Tibial nerve (tissue), 4 donors: Measurements from ENCODE around the gene SERINC5. TPM values are rescaled to one million over a fixed set of nuclear protein-coding genes. Genes with fewer than 3 reads are reported as not detected.
A peak's percentile ranks its signal among the peaks of the same experiment; 100 is the strongest.

Experiments used
- DNase-seq, 2 donors: peaks; one replicate each; pipeline ENCODE4 v3.0.0-alpha.2; 2019; ENCODE audit warnings: low spot score in 2 of 2
- H3K27ac ChIP-seq, 4 donors: fragments of 200-600 bp; sonication (generic) in 3 of 4; one replicate each; pipeline ENCODE4 v1.5.1; 2017 to 2019; ENCODE audit warnings: mild to moderate bottlenecking in 1 of 4
- H3K27me3 ChIP-seq, 2 donors: fragments of 200-600 bp; sonication (generic) in 1 of 2; one replicate each; pipeline versions ENCODE4 v1.5.1 to v1.6.0; 2017 to 2019
- H3K36me3 ChIP-seq, 3 donors: fragments of 200-600 bp; sonication (generic); one replicate each; pipeline ENCODE4 v1.5.1; 2018 to 2019
- H3K4me1 ChIP-seq, 4 donors: fragments of 200-600 bp; sonication (generic) in 3 of 4; one replicate each; pipeline ENCODE4 v1.5.1; 2017 to 2019
- H3K4me3 ChIP-seq, 4 donors: fragments of 200-600 bp; sonication (generic) in 3 of 4; one replicate each; pipeline ENCODE4 v1.5.1; 2017 to 2019; ENCODE audit warnings: mild to moderate bottlenecking in 1 of 4, moderate library complexity in 1 of 4
- H3K9me3 ChIP-seq, 4 donors: fragments of 200-600 bp; sonication (generic) in 3 of 4; one replicate each; pipeline ENCODE4 v1.5.1; 2017 to 2019
- CTCF ChIP-seq, 5 experiments: fragments of 200-600 bp in 3 of 5; fragments of 450-650 bp in 2 of 5; sonication (generic) in 3 of 5; IDR thresholded peaks; one replicate each; pipeline ENCODE4 v1.5.1; 2016 to 2019; ENCODE audit warnings: antibody characterized with exemption in 5 of 5, mild to moderate bottlenecking in 3 of 5, moderate library complexity in 2 of 5
- EP300 ChIP-seq, 2 donors: sonication (generic); formaldehyde crosslinking; IDR thresholded peaks; one replicate each; pipeline ENCODE4 v1.6.1; 2017; ENCODE audit warnings: antibody characterized with exemption in 2 of 2, mild to moderate bottlenecking in 1 of 2
- POLR2A ChIP-seq, 2 donors: fragments of 450-650 bp; IDR thresholded peaks; one replicate each; pipeline ENCODE4 v1.6.1; 2017; ENCODE audit warnings: antibody characterized with exemption in 2 of 2, mild to moderate bottlenecking in 2 of 2, moderate library complexity in 2 of 2
- WGBS, 2 donors: methylation state at CpG; one replicate each; pipeline ENCODE4 v1.1.5; 2018; 5-methylcytosine and 5-hydroxymethylcytosine counted together
- total RNA-seq, 4 donors: library from RNA; depleted of rRNA; stranded (reverse); fragments of >200 nt; gene quantifications; one replicate each; pipeline ENCODE4 v1.1.0, GENCODE V29; 2016

SERINC5 gene
- total RNA-seq, 4 donors from 2014 or later, result 29.1 to 35.8 (median 32.3) TPM

GRCh38 chr5:80248378-80248777 is 7.5 kb downstream of the SERINC5 start:
- Histone ChIP-seq H3K27me3 (no peaks in the 10 kb centered on the region), H3K27ac (peak overlapping the region in 1 of 4 donors; percentile 73), H3K9me3 (no peaks in the 10 kb centered on the region), H3K4me3 (no peak overlapping the region), H3K36me3 (no peaks in the 10 kb centered on the region), H3K4me1 (peaks cover 0 to 74% (median 30%) of the 10 kb centered on the region in 4 donors)
- 85 to 89% methylated on average over 2 of the region's 2 CpGs for WGBS, 2 donors
- no peak for DNase-seq
- no peak for TF ChIP-seq POLR2A (IDR thresholded peaks at IDR 0.05)
- no peak for TF ChIP-seq CTCF (IDR thresholded peaks at IDR 0.05)
- TF ChIP-seq EP300 (IDR thresholded peaks at IDR 0.05), result no peak

- Histone ChIP-seq H3K36me3 (peaks cover 0 to 7% (median 0%) of the 10 kb centered on the region in 3 donors), H3K27me3 (no peaks in the 10 kb centered on the region), H3K4me3 (peak overlapping the region in 1 of 4 donors; percentile 13), H3K27ac (peak overlapping the region in 3 of 4 donors; percentile 54 to 73 (median 60)), H3K9me3 (peaks cover 0 to 5% (median 0%) of the 10 kb centered on the region in 4 donors), H3K4me1 (peaks cover 0 to 62% (median 23%) of the 10 kb centered on the region in 4 donors)
- TF ChIP-seq POLR2A (IDR thresholded peaks at IDR 0.05) (no peak), EP300 (IDR thresholded peaks at IDR 0.05) (peak in 1 of 2 donors; percentile 39), CTCF (IDR thresholded peaks at IDR 0.05) (no peak)
- WGBS, 2 donors, result 19 to 25% methylated on average over 6 of the region's 6 CpGs
- peak in 1 of 2 donors; percentile 42 for DNase-seq
Measured at GRCh38 chr5:80246995-80247729, 8.7 kb downstream of the SERINC5 start.

GRCh38 chr5:80246001-80246758 is 9.7 kb downstream of the SERINC5 start:
- H3K4me3 ChIP-seq, result no peak overlapping the region

GRCh38 chr5:80243567-80243966 is 12.3 kb downstream of the SERINC5 start:
- no peaks in the 10 kb centered on the region for H3K27me3 ChIP-seq
- TF ChIP-seq POLR2A (IDR thresholded peaks at IDR 0.05) (no peak), CTCF (IDR thresholded peaks at IDR 0.05) (no peak), EP300 (IDR thresholded peaks at IDR 0.05) (no peak)
- 86 to 91% methylated on average over 1 of the region's 1 CpG for WGBS, 2 donors
- H3K27ac ChIP-seq, result peak overlapping the region in 1 of 4 donors; percentile 39
- DNase-seq, result no peak
- peaks cover 0 to 14% (median 0%) of the 10 kb centered on the region in 3 donors for H3K36me3 ChIP-seq
- peaks cover 0 to 5% (median 0%) of the 10 kb centered on the region in 4 donors for H3K9me3 ChIP-seq
- peaks cover 0 to 60% (median 33%) of the 10 kb centered on the region in 4 donors for H3K4me1 ChIP-seq
- no peak overlapping the region for H3K4me3 ChIP-seq

More at GRCh38 chr5:80246001-80246758, 9.7 kb downstream of the SERINC5 start:
- no peaks in the 10 kb centered on the region for H3K27me3 ChIP-seq
- no peak for DNase-seq
- TF ChIP-seq POLR2A (IDR thresholded peaks at IDR 0.05) (no peak), EP300 (IDR thresholded peaks at IDR 0.05) (no peak), CTCF (IDR thresholded peaks at IDR 0.05) (no peak)
- peaks cover 0 to 14% (median 0%) of the 10 kb centered on the region in 3 donors for H3K36me3 ChIP-seq
- peaks cover 0 to 5% (median 0%) of the 10 kb centered on the region in 4 donors for H3K9me3 ChIP-seq
- 31 to 35% methylated on average over 2 of the region's 2 CpGs for WGBS, 2 donors
- H3K27ac ChIP-seq, result peak overlapping the region in 3 of 4 donors; percentile 54 to 73 (median 60)
- H3K4me1 ChIP-seq, result peaks cover 0 to 54% (median 23%) of the 10 kb centered on the region in 4 donors
